ENCODE data around the gene USP31. TPM values are rescaled to one million over a fixed set of nuclear protein-coding genes. Genes with fewer than 3 reads are reported as not detected.

The USP31 gene
- total and polyA plus RNA-seq, 9 donors = 3.7 to 6.2 (median 5.1) TPM

DNA sequence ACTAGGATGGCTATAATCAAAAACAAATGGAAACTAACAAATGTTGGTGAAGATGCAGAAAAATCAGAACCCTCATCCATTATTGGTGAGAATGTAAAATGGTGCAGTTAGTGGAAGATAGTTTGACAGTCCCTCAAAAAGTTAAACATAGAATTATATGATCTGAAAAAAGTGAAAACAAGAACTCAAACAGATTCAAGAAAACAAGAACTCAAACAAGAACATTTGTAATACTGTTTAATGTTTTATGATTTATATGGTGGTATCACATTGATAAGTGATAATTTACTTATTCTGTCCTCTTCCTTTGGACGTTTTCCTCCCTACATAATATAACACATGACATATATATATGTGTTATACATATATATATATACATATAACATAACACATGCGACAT, 12.0 kb downstream of the USP31 start:
- Histone ChIP-seq H3K4me1 (ENCODE audit: control insufficient read depth, insufficient read depth, low read length) (peaks cover 15% of the 10 kb centered on the region), H3K9me3 (replicated peaks; ENCODE audit: control insufficient read depth, low read depth, low read length) (no peaks in the 10 kb centered on the region), H3K36me3 (ENCODE audit: control insufficient read depth, insufficient read depth, low read length) (no peaks in the 10 kb centered on the region), H3K4me3 (ENCODE audit: low read length) (no peak overlapping the region), H3K27me3 (ENCODE audit: control insufficient read depth, insufficient read depth, low read length) (no peaks in the 10 kb centered on the region), H3K27ac (ENCODE audit: low read length) (no peak overlapping the region)
- no peak for DNase-seq
- WGBS (ENCODE audit: insufficient coverage) = no CpG with 5 or more reads among the region's 2 CpGs

DNA sequence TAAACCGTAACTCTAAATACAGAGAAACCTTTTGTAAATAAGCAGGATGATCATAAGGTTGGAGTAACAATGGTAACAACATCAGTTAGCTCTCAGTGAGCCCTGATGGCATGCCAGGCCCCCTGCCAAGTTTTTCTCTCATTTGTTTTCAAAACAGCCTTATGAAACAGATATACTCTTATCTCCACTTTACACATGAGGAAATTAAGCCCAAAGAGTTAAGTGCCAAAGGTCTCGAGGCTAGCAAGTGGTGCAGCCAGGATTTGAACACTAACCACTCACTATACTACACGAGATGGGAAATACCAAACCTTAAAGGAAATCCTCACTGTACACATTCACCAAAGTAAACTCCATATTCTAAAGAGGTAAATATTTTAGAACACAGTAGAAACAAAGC, 15.0 kb downstream of the USP31 start:
- H3K27me3 ChIP-seq (ENCODE audit: control insufficient read depth, insufficient read depth, low read length) = no peaks in the 10 kb centered on the region
- peak; percentile 37 for DNase-seq
- no peaks in the 10 kb centered on the region for H3K9me3 ChIP-seq (replicated peaks; ENCODE audit: control insufficient read depth, low read depth, low read length)
- WGBS (ENCODE audit: insufficient coverage) = no CpG with 5 or more reads among the region's 3 CpGs
- no peaks in the 10 kb centered on the region for H3K36me3 ChIP-seq (ENCODE audit: control insufficient read depth, insufficient read depth, low read length)
- peaks cover 19% of the 10 kb centered on the region for H3K4me1 ChIP-seq (ENCODE audit: control insufficient read depth, insufficient read depth, low read length)
- H3K4me3 ChIP-seq (ENCODE audit: low read length) = no peak overlapping the region
- peak overlapping the region; percentile 31 for H3K27ac ChIP-seq (ENCODE audit: low read length)

DNA sequence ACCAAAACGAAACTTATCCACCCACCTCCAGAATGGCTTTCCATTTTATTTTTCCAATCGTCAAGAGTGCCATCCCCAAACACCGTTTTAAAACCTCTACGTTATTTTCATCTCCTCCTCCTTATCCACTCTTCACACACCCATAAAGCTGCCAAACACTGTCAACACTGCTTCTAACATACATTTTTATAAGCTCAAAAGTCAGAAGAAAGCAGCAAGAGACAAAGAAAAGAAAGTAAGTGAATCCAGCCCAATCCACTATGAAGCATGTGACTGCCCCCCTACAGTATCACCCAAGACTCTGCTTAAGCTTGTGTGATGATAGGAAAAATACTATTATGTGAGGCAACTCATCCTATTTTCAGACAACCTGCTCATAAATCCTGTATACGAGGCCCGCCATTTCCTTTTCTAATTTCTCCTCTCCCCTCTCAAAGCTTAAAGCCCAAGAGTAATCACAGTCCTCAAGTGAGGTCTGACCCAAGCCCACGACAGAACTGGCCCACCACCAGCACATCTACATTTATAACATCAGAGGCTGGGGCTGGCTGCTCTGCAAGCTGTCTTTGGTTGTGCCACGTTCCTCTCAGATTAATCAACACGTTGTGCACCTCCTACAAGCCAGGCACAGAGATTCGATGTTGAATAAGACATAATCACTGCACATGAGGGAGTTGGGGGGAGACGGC, 16.3 kb downstream of the USP31 start:
- H3K27ac ChIP-seq (ENCODE audit: low read length) = peak overlapping the region; percentile 92
- WGBS (ENCODE audit: insufficient coverage) = 28% methylated on average over 7 of the region's 11 CpGs
- H3K36me3 ChIP-seq (ENCODE audit: control insufficient read depth, insufficient read depth, low read length) = no peaks in the 10 kb centered on the region
- H3K4me3 ChIP-seq (ENCODE audit: low read length) = peak overlapping the region; percentile 11
- DNase-seq = peak; percentile 54
- H3K27me3 ChIP-seq (ENCODE audit: control insufficient read depth, insufficient read depth, low read length) = no peaks in the 10 kb centered on the region
- no peaks in the 10 kb centered on the region for H3K9me3 ChIP-seq (replicated peaks; ENCODE audit: control insufficient read depth, low read depth, low read length)
- H3K4me1 ChIP-seq (ENCODE audit: control insufficient read depth, insufficient read depth, low read length) = peaks cover 19% of the 10 kb centered on the region

DNA sequence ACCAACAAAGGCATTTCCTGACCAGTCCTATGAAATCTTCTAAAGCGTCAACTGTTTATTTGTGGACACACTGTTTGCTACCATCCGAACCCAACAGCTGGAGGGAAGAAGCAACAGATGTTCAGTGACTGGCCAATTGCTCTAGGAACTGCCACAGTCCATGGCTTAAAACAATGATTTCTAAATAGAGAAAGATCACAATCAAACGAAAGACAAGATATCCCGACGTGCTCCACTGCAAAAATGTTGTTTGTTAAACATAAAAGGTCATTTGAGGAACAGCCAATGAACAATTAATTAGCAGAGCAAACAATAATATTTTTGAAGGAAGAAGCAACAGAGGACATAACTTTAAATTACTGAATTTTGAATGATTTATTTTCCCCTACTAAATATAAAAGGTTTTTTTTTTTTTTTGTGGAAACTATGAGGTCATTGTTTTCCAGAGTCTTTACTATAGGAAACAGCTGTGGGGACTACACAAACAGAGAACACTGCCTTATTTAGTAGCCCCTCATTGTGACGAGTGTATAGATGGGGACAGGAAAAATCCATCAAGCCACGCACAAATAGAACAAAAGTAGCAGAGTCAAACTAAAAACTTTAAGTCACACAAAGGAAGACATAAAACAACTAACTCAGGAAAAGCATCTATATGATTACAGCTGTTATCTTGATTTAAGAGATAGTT, 17.2 kb downstream of the USP31 start:
- WGBS (ENCODE audit: insufficient coverage) = 51% methylated on average over 2 of the region's 7 CpGs
- H3K27ac ChIP-seq (ENCODE audit: low read length) = peak overlapping the region; percentile 92
- peak; percentile 88 for DNase-seq
- H3K4me1 ChIP-seq (ENCODE audit: control insufficient read depth, insufficient read depth, low read length) = peaks cover 19% of the 10 kb centered on the region
- no peaks in the 10 kb centered on the region for H3K9me3 ChIP-seq (replicated peaks; ENCODE audit: control insufficient read depth, low read depth, low read length)
- H3K27me3 ChIP-seq (ENCODE audit: control insufficient read depth, insufficient read depth, low read length) = no peaks in the 10 kb centered on the region
- no peak overlapping the region for H3K4me3 ChIP-seq (ENCODE audit: low read length)
- H3K36me3 ChIP-seq (ENCODE audit: control insufficient read depth, insufficient read depth, low read length) = no peaks in the 10 kb centered on the region

DNA sequence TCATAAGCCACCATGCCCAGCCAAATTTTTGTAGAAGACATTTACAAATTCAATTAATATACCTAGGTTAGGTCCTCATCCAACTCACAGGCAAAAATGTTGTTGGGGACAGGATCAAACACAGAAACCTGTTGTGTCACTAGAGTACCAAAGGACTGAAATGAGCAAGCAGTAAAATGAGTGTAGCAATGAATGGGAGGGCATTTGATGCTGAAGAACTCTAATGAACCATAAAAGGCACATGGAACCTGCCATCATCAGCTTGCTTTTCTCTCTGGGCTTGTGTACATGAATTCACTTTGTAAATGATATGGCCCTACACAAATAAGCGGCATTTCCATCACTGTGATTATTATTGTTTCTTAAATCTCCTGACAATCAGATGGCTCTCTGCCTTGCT, 17.8 kb downstream of the USP31 start:
- no peaks in the 10 kb centered on the region for H3K27me3 ChIP-seq (ENCODE audit: control insufficient read depth, insufficient read depth, low read length)
- H3K4me1 ChIP-seq (ENCODE audit: control insufficient read depth, insufficient read depth, low read length) = peaks cover 19% of the 10 kb centered on the region
- DNase-seq = no peak
- H3K9me3 ChIP-seq (replicated peaks; ENCODE audit: control insufficient read depth, low read depth, low read length) = no peaks in the 10 kb centered on the region
- no CpG with 5 or more reads among the region's 1 CpG for WGBS (ENCODE audit: insufficient coverage)
- no peak overlapping the region for H3K4me3 ChIP-seq (ENCODE audit: low read length)
- peak overlapping the region; percentile 92 for H3K27ac ChIP-seq (ENCODE audit: low read length)
- H3K36me3 ChIP-seq (ENCODE audit: control insufficient read depth, insufficient read depth, low read length) = no peaks in the 10 kb centered on the region

DNA sequence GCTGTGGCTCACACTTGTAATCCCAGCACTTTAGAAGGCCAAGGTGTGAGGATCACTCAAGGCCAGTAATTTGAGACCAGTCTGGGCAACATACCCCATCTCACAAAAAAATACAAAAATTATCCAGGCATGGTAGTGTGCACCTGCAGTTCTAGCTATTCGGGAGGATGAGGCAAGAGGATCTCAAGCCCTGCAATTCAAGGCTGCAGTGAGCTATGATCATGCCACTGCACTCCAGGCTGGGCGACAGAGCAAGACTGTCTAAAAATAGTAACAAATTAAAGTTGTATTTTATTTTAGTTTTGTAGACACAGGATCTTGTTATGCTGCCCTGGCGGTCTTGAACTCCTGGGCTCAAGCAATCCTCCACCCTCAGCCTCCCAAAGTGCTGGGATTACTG, 18.2 kb downstream of the USP31 start:
- DNase-seq = no peak
- Histone ChIP-seq H3K9me3 (replicated peaks; ENCODE audit: control insufficient read depth, low read depth, low read length) (no peaks in the 10 kb centered on the region), H3K27ac (ENCODE audit: low read length) (peak overlapping the region; percentile 92), H3K4me1 (ENCODE audit: control insufficient read depth, insufficient read depth, low read length) (peaks cover 19% of the 10 kb centered on the region), H3K27me3 (ENCODE audit: control insufficient read depth, insufficient read depth, low read length) (no peaks in the 10 kb centered on the region), H3K4me3 (ENCODE audit: low read length) (no peak overlapping the region), H3K36me3 (ENCODE audit: control insufficient read depth, insufficient read depth, low read length) (no peaks in the 10 kb centered on the region)
- 67% methylated on average over 1 of the region's 3 CpGs for WGBS (ENCODE audit: insufficient coverage)

DNA sequence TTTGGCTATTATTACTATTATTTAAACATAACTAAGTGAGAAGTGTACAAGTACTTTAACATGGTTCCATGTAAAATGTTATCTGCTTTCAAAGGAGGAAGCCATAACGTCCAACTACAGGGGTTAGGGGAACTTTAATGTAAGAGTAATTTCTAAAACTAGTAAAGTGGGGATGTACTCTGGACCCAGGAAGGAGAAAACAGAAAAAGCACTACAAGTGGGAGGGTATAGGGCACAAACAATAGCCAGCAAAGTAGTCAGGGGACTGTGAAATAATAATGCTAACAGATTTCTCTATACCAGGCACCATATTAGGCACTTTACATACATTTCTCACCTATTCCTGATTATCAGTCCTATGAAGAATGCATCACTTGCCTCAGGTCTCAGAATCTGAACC, 19.6 kb downstream of the USP31 start:
- Histone ChIP-seq H3K4me1 (ENCODE audit: control insufficient read depth, insufficient read depth, low read length) (peaks cover 19% of the 10 kb centered on the region), H3K27me3 (ENCODE audit: control insufficient read depth, insufficient read depth, low read length) (no peaks in the 10 kb centered on the region), H3K27ac (ENCODE audit: low read length) (no peak overlapping the region), H3K9me3 (replicated peaks; ENCODE audit: control insufficient read depth, low read depth, low read length) (no peaks in the 10 kb centered on the region), H3K36me3 (ENCODE audit: control insufficient read depth, insufficient read depth, low read length) (no peaks in the 10 kb centered on the region), H3K4me3 (ENCODE audit: low read length) (no peak overlapping the region)
- no CpG with 5 or more reads among the region's 1 CpG for WGBS (ENCODE audit: insufficient coverage)
- DNase-seq = no peak

DNA sequence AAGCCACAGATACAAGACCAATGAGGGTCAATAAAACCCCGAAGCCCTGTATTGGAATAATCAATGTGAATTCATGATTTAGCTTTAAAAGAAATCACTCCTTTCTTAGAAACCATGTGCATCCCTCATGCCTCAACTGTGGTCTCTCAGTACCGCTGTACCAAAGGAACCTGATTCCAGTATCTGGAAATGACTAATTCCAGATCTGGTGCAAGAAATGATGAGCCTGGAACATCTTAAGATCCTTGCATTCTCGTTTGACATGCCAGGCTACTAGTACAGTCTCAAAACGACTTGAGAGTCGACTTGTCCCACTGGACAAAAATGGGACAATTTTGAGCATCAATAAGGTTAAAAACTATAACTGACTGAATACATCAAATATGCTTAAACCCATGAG, 21.2 kb downstream of the USP31 start:
- Histone ChIP-seq H3K4me1 (ENCODE audit: control insufficient read depth, insufficient read depth, low read length) (peaks cover 12% of the 10 kb centered on the region), H3K4me3 (ENCODE audit: low read length) (no peak overlapping the region), H3K27ac (ENCODE audit: low read length) (no peak overlapping the region), H3K27me3 (ENCODE audit: control insufficient read depth, insufficient read depth, low read length) (no peaks in the 10 kb centered on the region), H3K36me3 (ENCODE audit: control insufficient read depth, insufficient read depth, low read length) (no peaks in the 10 kb centered on the region), H3K9me3 (replicated peaks; ENCODE audit: control insufficient read depth, low read depth, low read length) (no peaks in the 10 kb centered on the region)
- 73% methylated on average over 2 of the region's 5 CpGs for WGBS (ENCODE audit: insufficient coverage)
- DNase-seq = no peak

DNA sequence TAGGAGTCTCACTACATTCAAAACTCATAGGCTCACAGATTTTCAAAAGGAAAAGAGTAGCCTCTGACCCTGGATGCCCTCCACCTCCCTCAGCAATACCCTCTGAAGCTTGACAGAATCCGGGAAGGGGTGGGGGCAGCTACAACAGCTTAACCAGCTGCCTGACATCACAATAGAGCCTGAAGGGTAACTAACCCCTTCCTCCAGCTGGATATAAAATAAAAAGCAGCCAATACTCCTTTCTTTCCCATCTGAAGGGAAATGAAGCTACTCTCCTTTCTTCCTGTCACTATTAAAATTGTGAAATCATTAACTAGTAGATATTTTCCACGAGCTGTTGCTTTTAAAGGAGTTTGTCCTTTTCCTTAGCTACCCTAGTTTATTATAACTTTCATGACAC, 24.0 kb downstream of the USP31 start:
- Histone ChIP-seq H3K4me1 (ENCODE audit: control insufficient read depth, insufficient read depth, low read length) (peaks cover 6% of the 10 kb centered on the region), H3K4me3 (ENCODE audit: low read length) (no peak overlapping the region), H3K27me3 (ENCODE audit: control insufficient read depth, insufficient read depth, low read length) (no peaks in the 10 kb centered on the region), H3K27ac (ENCODE audit: low read length) (peak overlapping the region; percentile 31), H3K36me3 (ENCODE audit: control insufficient read depth, insufficient read depth, low read length) (no peaks in the 10 kb centered on the region), H3K9me3 (replicated peaks; ENCODE audit: control insufficient read depth, low read depth, low read length) (no peaks in the 10 kb centered on the region)
- no CpG with 5 or more reads among the region's 2 CpGs for WGBS (ENCODE audit: insufficient coverage)
- DNase-seq = no peak

DNA sequence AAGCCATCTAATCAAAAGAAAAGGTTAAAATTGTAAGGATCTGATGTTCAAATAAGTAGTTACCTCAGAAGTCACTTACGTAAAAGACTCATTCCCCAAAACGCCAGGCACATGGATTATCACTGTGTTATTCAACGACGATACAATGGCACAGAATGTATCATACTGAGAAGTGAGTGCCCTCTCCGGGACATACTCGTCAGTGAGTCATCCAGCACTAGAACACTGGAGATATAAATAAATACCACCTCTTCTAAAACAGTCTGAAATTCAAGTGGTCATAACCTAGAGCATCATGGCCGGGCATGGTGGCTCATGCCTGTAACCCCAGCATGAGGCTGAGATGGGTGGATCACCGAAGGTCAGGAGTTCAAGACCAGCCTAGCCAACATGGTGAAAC, 24.9 kb downstream of the USP31 start:
- Histone ChIP-seq H3K27me3 (ENCODE audit: control insufficient read depth, insufficient read depth, low read length) (no peaks in the 10 kb centered on the region), H3K9me3 (replicated peaks; ENCODE audit: control insufficient read depth, low read depth, low read length) (no peaks in the 10 kb centered on the region), H3K4me3 (ENCODE audit: low read length) (no peak overlapping the region), H3K4me1 (ENCODE audit: control insufficient read depth, insufficient read depth, low read length) (peaks cover 8% of the 10 kb centered on the region), H3K27ac (ENCODE audit: low read length) (no peak overlapping the region), H3K36me3 (ENCODE audit: control insufficient read depth, insufficient read depth, low read length) (no peaks in the 10 kb centered on the region)
- whole genome bisulfite sequencing (ENCODE audit: insufficient coverage) = 100% methylated on average over 2 of the region's 8 CpGs
- DNase-seq = no peak
